Bronchial epithelial cell (primary cell): ENCODE data around the gene SMC4. TPM values are rescaled to one million over a fixed set of nuclear protein-coding genes. Genes with fewer than 3 reads are reported as not detected.

Source experiments
- DNase-seq: peaks from one replicate; pipeline ENCODE4 v3.0.0-alpha.2; 2010; ENCODE audit warnings: low read depth
- FAIRE-seq: peaks from 2 replicates; lab custom pipeline; 2011; peaks lifted over from hg19 to GRCh38; lab: Jason Lieb, UNC
- H3K27me3 ChIP-seq: 2 replicates; pipeline ENCODE4 v1.5.1; 2011; ENCODE audit warnings: low read length; ENCODE audit not compliant: control insufficient read depth, insufficient read depth
- H3K36me3 ChIP-seq: 2 replicates; pipeline ENCODE4 v1.5.1; 2011; ENCODE audit warnings: low read length; ENCODE audit not compliant: control insufficient read depth, insufficient read depth
- H3K4me3 ChIP-seq: 2 replicates; pipeline ENCODE4 v1.5.1; 2011; ENCODE audit warnings: mild to moderate bottlenecking, low read depth, low read length, control low read depth
- total RNA-seq: library from RNA; depleted of rRNA; stranded (reverse); fragments of >200 nt; gene quantifications from 2 replicates; pipeline ENCODE4 v1.2.1, GENCODE V29; 2014
- TF ChIP-seq, protein P1 (sequence below): IDR thresholded peaks from 2 replicates; pipeline ENCODE4 v1.5.1; 2011; ENCODE audit warnings: mild to moderate bottlenecking, moderate library complexity, low read length, control low read depth, inconsistent platforms; ENCODE audit not compliant: insufficient read depth, severe bottlenecking

SMC4 gene
- total RNA-seq, 1 donor from 2014 or later, result 12.1 TPM

DNA sequence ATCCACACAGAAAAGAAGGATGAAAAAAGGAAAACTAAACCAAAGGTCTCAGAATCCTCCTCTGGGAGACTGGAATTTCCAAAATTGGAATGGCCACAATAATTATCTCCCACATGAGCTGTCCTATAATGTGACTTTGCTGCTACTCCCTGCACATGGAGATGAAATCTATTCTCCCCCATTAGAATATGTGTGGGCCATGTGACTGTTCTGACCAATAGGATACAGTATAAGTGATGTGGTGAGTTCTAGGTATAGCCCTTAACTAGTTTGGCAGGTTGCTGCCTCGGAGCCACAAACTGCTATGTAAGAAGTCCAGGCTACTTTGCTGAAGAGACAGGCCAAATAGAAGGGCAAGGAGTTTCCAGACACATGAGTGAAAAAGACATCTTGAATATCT is 45.0 kb downstream of the SMC4 start:
- DNase-seq, result no peak
- Histone ChIP-seq H3K4me3 (no peak overlapping the region), H3K27me3 (no peaks in the 10 kb centered on the region), H3K36me3 (peaks cover 3% of the 10 kb centered on the region)
- FAIRE-seq, result no peak
- TF ChIP-seq, protein P1, sequence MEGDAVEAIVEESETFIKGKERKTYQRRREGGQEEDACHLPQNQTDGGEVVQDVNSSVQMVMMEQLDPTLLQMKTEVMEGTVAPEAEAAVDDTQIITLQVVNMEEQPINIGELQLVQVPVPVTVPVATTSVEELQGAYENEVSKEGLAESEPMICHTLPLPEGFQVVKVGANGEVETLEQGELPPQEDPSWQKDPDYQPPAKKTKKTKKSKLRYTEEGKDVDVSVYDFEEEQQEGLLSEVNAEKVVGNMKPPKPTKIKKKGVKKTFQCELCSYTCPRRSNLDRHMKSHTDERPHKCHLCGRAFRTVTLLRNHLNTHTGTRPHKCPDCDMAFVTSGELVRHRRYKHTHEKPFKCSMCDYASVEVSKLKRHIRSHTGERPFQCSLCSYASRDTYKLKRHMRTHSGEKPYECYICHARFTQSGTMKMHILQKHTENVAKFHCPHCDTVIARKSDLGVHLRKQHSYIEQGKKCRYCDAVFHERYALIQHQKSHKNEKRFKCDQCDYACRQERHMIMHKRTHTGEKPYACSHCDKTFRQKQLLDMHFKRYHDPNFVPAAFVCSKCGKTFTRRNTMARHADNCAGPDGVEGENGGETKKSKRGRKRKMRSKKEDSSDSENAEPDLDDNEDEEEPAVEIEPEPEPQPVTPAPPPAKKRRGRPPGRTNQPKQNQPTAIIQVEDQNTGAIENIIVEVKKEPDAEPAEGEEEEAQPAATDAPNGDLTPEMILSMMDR, result no peak

DNA sequence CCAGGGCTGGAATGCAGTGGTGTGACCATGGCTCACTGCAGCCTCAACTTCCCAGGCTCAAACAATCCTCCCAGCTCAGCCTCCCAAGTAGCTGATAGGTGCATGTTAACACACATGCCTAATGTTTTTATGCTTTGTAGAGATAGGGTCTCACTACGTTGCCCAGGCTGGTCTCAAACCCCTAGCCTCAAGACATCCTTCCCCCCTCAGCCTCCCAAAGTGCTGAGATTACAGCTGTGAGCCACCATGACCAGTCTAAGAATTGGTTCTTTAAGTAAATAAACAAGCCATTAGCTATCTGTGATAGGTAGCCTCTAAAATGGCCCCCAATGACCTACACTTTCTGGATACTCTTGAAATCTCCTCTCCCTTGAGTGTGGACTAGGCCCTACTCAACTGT is 46.4 kb downstream of the SMC4 start:
- DNase-seq (no peak), FAIRE-seq (no peak)
- H3K4me3 ChIP-seq, result no peak overlapping the region
- peaks cover 3% of the 10 kb centered on the region for H3K36me3 ChIP-seq
- no peaks in the 10 kb centered on the region for H3K27me3 ChIP-seq
- TF ChIP-seq, protein P1, result no peak

DNA sequence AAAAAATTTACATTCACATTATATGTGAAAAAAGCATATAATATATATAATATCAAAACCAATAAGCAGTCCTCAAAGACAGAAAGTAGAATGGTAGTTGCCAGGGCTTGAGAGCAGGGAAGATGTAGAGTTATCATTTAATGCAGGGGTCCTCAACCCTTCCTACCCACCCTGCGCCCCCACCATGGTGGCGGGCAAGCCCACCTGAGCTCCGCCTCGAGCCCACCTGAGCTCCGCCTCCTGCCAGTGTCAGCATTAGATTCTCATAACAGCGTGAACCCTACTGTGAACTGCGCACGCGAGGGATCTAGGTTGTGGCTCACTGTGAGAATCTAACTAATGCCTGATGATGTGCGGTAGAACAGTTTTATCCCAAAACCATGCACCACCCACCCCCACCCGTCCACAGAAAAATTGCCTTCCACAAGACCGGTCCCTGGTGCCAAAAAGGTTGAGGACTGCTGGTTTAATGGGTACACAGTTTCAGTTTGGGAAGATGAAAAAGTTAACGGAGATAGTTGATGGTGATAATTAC is 47.1 kb downstream of the SMC4 start:
- DNase-seq (no peak), FAIRE-seq (no peak)
- Histone ChIP-seq H3K36me3 (peaks cover 3% of the 10 kb centered on the region), H3K27me3 (no peaks in the 10 kb centered on the region), H3K4me3 (no peak overlapping the region)
- TF ChIP-seq, protein P1, result no peak

DNA sequence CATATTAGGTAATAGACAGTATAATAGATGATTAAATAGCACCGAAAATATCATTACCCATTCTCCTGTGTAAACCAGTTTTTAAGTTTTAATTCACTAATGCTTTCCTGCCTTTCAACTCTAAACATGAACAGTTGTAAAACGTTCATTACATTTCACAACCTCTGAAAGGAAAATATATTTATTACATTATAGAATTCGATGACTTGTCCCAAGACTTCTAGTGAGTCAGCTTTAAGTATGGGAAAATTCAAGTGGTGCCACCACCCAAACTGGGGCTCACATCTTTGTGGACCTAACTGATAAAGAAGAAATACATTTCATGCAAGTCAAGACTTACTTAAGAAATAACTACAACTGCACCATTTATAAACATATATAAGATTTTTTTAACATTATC is 48.1 kb downstream of the SMC4 start:
- no peak for FAIRE-seq
- Histone ChIP-seq H3K4me3 (no peak overlapping the region), H3K36me3 (peaks cover 3% of the 10 kb centered on the region), H3K27me3 (no peaks in the 10 kb centered on the region)
- TF ChIP-seq, protein P1, result no peak
- DNase-seq, result peak; percentile 57

DNA sequence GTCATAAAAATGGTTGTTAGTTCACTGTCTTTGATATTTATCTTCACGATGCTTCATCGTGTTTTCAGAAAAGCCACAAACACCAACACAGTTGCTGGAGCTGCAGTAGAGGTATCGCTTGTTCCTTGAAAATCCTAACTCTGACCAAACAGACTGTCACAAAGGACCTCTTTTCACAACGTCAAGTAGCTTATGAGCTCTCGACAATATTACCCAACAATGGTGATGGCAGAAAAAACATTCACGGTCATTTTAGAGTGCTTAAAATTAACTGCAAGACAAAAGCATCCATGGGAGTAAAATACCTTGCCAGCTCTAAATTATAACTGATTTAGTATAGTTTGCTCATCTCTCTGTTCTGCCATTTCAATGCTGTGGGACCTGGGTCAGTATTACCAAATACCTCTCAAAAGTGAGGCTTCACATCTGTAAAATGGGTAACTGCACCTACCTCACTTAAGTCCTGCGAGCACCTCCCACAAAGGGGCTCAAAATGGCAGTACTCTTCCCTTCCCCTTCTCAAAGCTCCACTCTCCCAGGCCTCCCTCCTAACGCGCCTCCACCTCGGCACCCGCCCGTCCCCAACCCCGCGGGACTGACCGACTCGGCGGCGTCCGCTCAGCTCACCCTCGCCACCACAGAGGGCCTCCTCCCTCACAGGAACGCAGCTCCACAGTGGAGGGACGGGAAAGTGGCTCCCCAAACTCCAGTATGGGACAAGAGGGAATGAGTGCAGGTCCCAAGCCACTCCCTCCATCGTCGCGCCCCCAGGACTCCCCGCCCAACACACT is 49.6 kb downstream of the SMC4 start:
- TF ChIP-seq, protein P1, result no peak
- Histone ChIP-seq H3K36me3 (peaks cover 3% of the 10 kb centered on the region), H3K4me3 (peak overlapping the region; percentile 66), H3K27me3 (no peaks in the 10 kb centered on the region)
- DNase-seq (peak; percentile 40), FAIRE-seq (no peak)
